Caco-2 (cell line): ENCODE data around the gene GTF3C5. TPM values are rescaled to one million over a fixed set of nuclear protein-coding genes. Genes with fewer than 3 reads are reported as not detected.
"Not testable (repeated sequence)": the region's sequence is repeated elsewhere in the genome, so short reads cannot be mapped to it uniquely, and the experiment has no call there.

ENCODE experiments used
- BruUV-seq: library from RNA; stranded (reverse); fragments of 400-500 nt; replicated peaks from 2 replicates; lab custom pipeline; 2021; lab: Mats Ljungman, UMichigan
- CTCF ChIA-PET: fragments of 300-600 bp; sonication (Branson Sonifier 250); formaldehyde crosslinking; loops from one replicate; lab custom pipeline; 2022; ENCODE audit warnings: antibody characterized with exemption; lab: Charles Lee
- POLR2A ChIA-PET: fragments of 300-600 bp; sonication (Branson Sonifier 250); formaldehyde crosslinking; loops from one replicate; lab custom pipeline; 2022; ENCODE audit warnings: antibody characterized with exemption; lab: Charles Lee
- DNase-seq, 2 experiments: peaks; one replicate each; pipeline versions ENCODE4 v3.0.0 to v3.0.0-alpha.2; 2020 to 2022
- H3K27me3 ChIP-seq: replicated peaks from 2 replicates; pipeline ENCODE4 v1.6.0; 2011; ENCODE audit warnings: low read length; ENCODE audit not compliant: control insufficient read depth, insufficient read depth
- H3K36me3 ChIP-seq: 2 replicates; pipeline ENCODE4 v1.5.1; 2011; ENCODE audit warnings: low read length; ENCODE audit not compliant: control insufficient read depth, insufficient read depth
- H3K4me1 ChIP-seq: fragments of 250-450 bp; sonication (Bioruptor Pico); 2 replicates; pipeline ENCODE4 v1.5.1; 2020; ENCODE audit warnings: mild to moderate bottlenecking
- H3K4me3 ChIP-seq: 2 replicates; pipeline ENCODE4 v1.5.1; 2011; ENCODE audit warnings: low read depth, mild to moderate bottlenecking, control low read depth, low read length
- H3K9me3 ChIP-seq: fragments of 250-450 bp; sonication (Bioruptor Pico); 2 replicates; pipeline ENCODE4 v1.5.1; 2020; ENCODE audit warnings: mild to moderate bottlenecking, moderate library complexity
- H3K27ac Mint-ChIP-seq: one replicate; pipeline ENCODE4 v1.8.0; 2022; ENCODE audit warnings: mixed read lengths; ENCODE audit not compliant: unreplicated experiment
- H3K27me3 Mint-ChIP-seq: one replicate; pipeline ENCODE4 v1.8.0; 2022; ENCODE audit warnings: mixed read lengths; ENCODE audit not compliant: insufficient read depth, unreplicated experiment
- H3K36me3 Mint-ChIP-seq: one replicate; pipeline ENCODE4 v1.8.0; 2022; ENCODE audit warnings: mild to moderate bottlenecking, mixed read lengths; ENCODE audit not compliant: insufficient read depth, unreplicated experiment
- H3K4me1 Mint-ChIP-seq: one replicate; pipeline ENCODE4 v1.8.0; 2022; ENCODE audit warnings: low read depth, mixed read lengths; ENCODE audit not compliant: unreplicated experiment
- H3K4me3 Mint-ChIP-seq: one replicate; pipeline ENCODE4 v1.8.0; 2022; ENCODE audit warnings: mild to moderate bottlenecking, moderate library complexity, mixed read lengths; ENCODE audit not compliant: unreplicated experiment
- H3K9me3 Mint-ChIP-seq: one replicate; pipeline ENCODE4 v1.8.0; 2022; ENCODE audit warnings: mixed read lengths; ENCODE audit not compliant: unreplicated experiment
- intact Hi-C: fragments of 100-400 bp; cut with micrococcal nuclease; formaldehyde crosslinking; loops from one replicate; pipeline ENCODE4 v1.10.0; 2022; ENCODE audit not compliant: unreplicated experiment
- total RNA-seq: library from RNA; stranded (reverse); gene quantifications from 2 replicates; pipeline ENCODE4 v1.2.3, GENCODE V29; 2022
- TF ChIP-seq, protein P1 (sequence below), 2 experiments: fragments of 200-600 bp in 1 of 2; IDR thresholded peaks; 1 replicate in 1 of 2; 2 replicates in 1 of 2; pipeline versions ENCODE4 v1.5.1 to v1.8.0; 2011 to 2022; ENCODE audit warnings: antibody characterized with exemption in 1 of 2, control low read depth in 1 of 2, inconsistent platforms in 1 of 2, low read depth in 1 of 2, low read length in 1 of 2, mild to moderate bottlenecking in 1 of 2, moderate library complexity in 1 of 2; ENCODE audit not compliant: insufficient read depth in 1 of 2, severe bottlenecking in 1 of 2, unreplicated experiment in 1 of 2

The GTF3C5 gene
- total RNA-seq, 1 experiment from 2014 or later, result 73.1 TPM

DNA sequence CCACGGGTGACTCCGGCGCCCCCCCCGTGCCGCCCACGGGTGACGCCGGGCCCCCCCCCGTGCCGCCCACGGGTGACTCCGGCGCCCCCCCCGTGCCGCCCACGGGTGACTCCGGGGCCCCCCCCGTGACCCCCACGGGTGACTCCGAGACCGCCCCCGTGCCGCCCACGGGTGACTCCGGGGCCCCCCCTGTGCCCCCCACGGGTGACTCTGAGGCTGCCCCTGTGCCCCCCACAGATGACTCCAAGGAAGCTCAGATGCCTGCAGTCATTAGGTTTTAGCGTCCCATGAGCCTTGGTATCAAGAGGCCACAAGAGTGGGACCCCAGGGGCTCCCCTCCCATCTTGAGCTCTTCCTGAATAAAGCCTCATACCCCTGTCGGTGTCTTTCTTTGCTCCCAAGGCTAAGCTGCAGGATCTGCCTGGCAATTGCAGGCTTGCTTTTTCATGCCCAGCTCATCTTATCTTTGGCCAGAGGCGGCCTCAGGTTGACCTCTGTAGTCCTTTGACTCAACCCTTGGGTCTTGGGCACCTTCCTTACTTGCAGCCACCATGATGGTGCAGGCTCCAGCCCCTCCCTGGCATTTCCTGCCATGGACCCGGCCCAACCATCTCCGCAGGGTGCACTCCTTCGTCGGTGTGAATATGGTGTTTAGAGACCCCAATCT, 40.8 kb downstream of the GTF3C5 start:
- H3K36me3 ChIP-seq, result no peaks in the 10 kb centered on the region
- intact Hi-C loops, result no loop called here
- TF ChIP-seq, protein P1, sequence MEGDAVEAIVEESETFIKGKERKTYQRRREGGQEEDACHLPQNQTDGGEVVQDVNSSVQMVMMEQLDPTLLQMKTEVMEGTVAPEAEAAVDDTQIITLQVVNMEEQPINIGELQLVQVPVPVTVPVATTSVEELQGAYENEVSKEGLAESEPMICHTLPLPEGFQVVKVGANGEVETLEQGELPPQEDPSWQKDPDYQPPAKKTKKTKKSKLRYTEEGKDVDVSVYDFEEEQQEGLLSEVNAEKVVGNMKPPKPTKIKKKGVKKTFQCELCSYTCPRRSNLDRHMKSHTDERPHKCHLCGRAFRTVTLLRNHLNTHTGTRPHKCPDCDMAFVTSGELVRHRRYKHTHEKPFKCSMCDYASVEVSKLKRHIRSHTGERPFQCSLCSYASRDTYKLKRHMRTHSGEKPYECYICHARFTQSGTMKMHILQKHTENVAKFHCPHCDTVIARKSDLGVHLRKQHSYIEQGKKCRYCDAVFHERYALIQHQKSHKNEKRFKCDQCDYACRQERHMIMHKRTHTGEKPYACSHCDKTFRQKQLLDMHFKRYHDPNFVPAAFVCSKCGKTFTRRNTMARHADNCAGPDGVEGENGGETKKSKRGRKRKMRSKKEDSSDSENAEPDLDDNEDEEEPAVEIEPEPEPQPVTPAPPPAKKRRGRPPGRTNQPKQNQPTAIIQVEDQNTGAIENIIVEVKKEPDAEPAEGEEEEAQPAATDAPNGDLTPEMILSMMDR (IDR thresholded peaks at IDR 0.05; ENCODE audit: insufficient read depth in 1 of 2, low read depth in 1 of 2, low read length in 1 of 2, severe bottlenecking in 1 of 2, unreplicated experiment in 1 of 2), result no peak
- DNase-seq, result peak in 1 of 2 experiments; percentile 19
- Mint-ChIP-seq H3K27me3 (no peaks in the 10 kb centered on the region), H3K4me1 (no peaks in the 10 kb centered on the region), H3K36me3 (no peaks in the 10 kb centered on the region), H3K9me3 (no peaks in the 10 kb centered on the region), H3K4me3 (no peak overlapping the region), H3K27ac (no peak overlapping the region)
- no peaks in the 10 kb centered on the region for H3K27me3 ChIP-seq
- CTCF ChIA-PET, result interaction anchor here (0.6 kb wide), 2 partner anchors 34 to 673 kb away, joined by 3 to 4 read pairs; no protein-coding TSS in a partner anchor
- BruUV-seq, result no TSS peak
- no peaks in the 10 kb centered on the region for H3K4me1 ChIP-seq
- H3K9me3 ChIP-seq, result no peaks in the 10 kb centered on the region; the same call in 1 of the 2 replicates
- POLR2A ChIA-PET, result no interaction called here
- H3K4me3 ChIP-seq, result no peak overlapping the region

GRCh38 chr9:133072210-133072609, 41.4 kb downstream of the GTF3C5 start:
- H3K9me3 ChIP-seq, POLR2A ChIA-PET, H3K4me3 Mint-ChIP-seq, DNase-seq, H3K27me3 ChIP-seq, H3K36me3 ChIP-seq, H3K27ac Mint-ChIP-seq, H3K4me1 Mint-ChIP-seq, H3K4me3 ChIP-seq, CTCF ChIA-PET, H3K36me3 Mint-ChIP-seq, H3K4me1 ChIP-seq, intact Hi-C loops, BruUV-seq, H3K9me3 Mint-ChIP-seq, H3K27me3 Mint-ChIP-seq: not testable (repeated sequence)

- no peak overlapping the region for H3K4me3 ChIP-seq
- no peaks in the 10 kb centered on the region; the same call in 1 of the 2 replicates for H3K9me3 ChIP-seq
- CTCF ChIA-PET, result no interaction called here
- no peaks in the 10 kb centered on the region for H3K27me3 Mint-ChIP-seq
- H3K4me3 Mint-ChIP-seq, result no peak overlapping the region
- no peaks in the 10 kb centered on the region for H3K27me3 ChIP-seq
- TF ChIP-seq, protein P1 (IDR thresholded peaks at IDR 0.05; ENCODE audit: insufficient read depth in 1 of 2, low read depth in 1 of 2, low read length in 1 of 2, severe bottlenecking in 1 of 2, unreplicated experiment in 1 of 2), result no peak
- H3K4me1 ChIP-seq, result no peaks in the 10 kb centered on the region
- no TSS peak for BruUV-seq
- POLR2A ChIA-PET, result no interaction called here
- no peak overlapping the region for H3K27ac Mint-ChIP-seq
- intact Hi-C loops, result no loop called here
- no peaks in the 10 kb centered on the region for H3K36me3 ChIP-seq
- H3K36me3 Mint-ChIP-seq, result no peaks in the 10 kb centered on the region
- H3K4me1 Mint-ChIP-seq, result no peaks in the 10 kb centered on the region
- DNase-seq, result peak in 1 of 2 experiments; percentile 2
- H3K9me3 Mint-ChIP-seq, result no peaks in the 10 kb centered on the region
Measured at GRCh38 chr9:133073086-133074014, 42.6 kb downstream of the GTF3C5 start.
